HL-60 (cell line): Measurements from ENCODE around the gene DPCD.
"Not testable (repeated sequence)": the region's sequence is repeated elsewhere in the genome, so short reads cannot be mapped to it uniquely, and the experiment has no call there.

Experiments
- DNase-seq, 2 experiments: peaks; one replicate each; pipeline ENCODE4 v3.0.0-alpha.2; 2010 to 2020; ENCODE audit warnings: low read depth in 1 of 2, low spot score in 1 of 2
- H3K27ac ChIP-seq: fragments of 250-450 bp; sonication (Bioruptor Pico); replicated peaks from 2 replicates; pipeline ENCODE4 v1.5.1; 2020; ENCODE audit warnings: mild to moderate bottlenecking, moderate library complexity
- H3K27me3 ChIP-seq: fragments of 250-450 bp; sonication (Bioruptor Pico); 2 replicates; pipeline ENCODE4 v1.5.1; 2021; ENCODE audit warnings: mild to moderate bottlenecking, moderate library complexity; ENCODE audit not compliant: insufficient read depth, poor library complexity, severe bottlenecking
- H3K4me3 ChIP-seq: replicated peaks from 2 replicates; pipeline ENCODE4 v1.5.1; 2011; ENCODE audit warnings: mild to moderate bottlenecking, control low read depth, low read length; ENCODE audit not compliant: insufficient read depth
- CTCF ChIP-seq: IDR thresholded peaks from one replicate; pipeline ENCODE4 v1.5.1; 2011; ENCODE audit warnings: low read length, control low read depth, inconsistent platforms; ENCODE audit not compliant: insufficient read depth
- GABPA ChIP-seq: IDR thresholded peaks from 2 replicates; pipeline ENCODE4 v1.6.1; 2012; ENCODE audit warnings: low read depth
- POLR2AphosphoS5 ChIP-seq: IDR thresholded peaks from 2 replicates; pipeline ENCODE4 v1.6.1; 2012; ENCODE audit warnings: low read depth
- REST ChIP-seq: IDR thresholded peaks from 2 replicates; pipeline ENCODE4 v1.6.1; 2012; ENCODE audit warnings: low read depth; ENCODE audit not compliant: insufficient replicate concordance
- SPI1 ChIP-seq: IDR thresholded peaks from 2 replicates; pipeline ENCODE4 v1.6.1; 2012; ENCODE audit warnings: low read depth, mild to moderate bottlenecking, borderline replicate concordance

Gene DPCD

GRCh38 chr10:101629837-101630632, 41.9 kb downstream of the DPCD start:
- TF ChIP-seq POLR2AphosphoS5 (no peak), CTCF (no peak), REST (no peak), SPI1 (no peak), GABPA (no peak)
- Histone ChIP-seq H3K27me3 (no peaks in the 10 kb centered on the region), H3K27ac (no peak overlapping the region), H3K4me3 (no peak overlapping the region)
- no peak for DNase-seq

GRCh38 chr10:101630633-101630920, 42.5 kb downstream of the DPCD start:
- no peak overlapping the region for H3K4me3 ChIP-seq
- H3K27ac ChIP-seq: no peak overlapping the region
- TF ChIP-seq REST: no peak
- TF ChIP-seq GABPA: no peak
- no peak for TF ChIP-seq SPI1
- TF ChIP-seq POLR2AphosphoS5: no peak
- no peak for TF ChIP-seq CTCF
- no peak for DNase-seq
- H3K27me3 ChIP-seq: no peaks in the 10 kb centered on the region

GRCh38 chr10:101631821-101632475, 43.8 kb downstream of the DPCD start:
- no peak for TF ChIP-seq CTCF
- no peak for TF ChIP-seq SPI1
- no peak for TF ChIP-seq POLR2AphosphoS5
- TF ChIP-seq GABPA: no peak
- no peak for TF ChIP-seq REST

DNA sequence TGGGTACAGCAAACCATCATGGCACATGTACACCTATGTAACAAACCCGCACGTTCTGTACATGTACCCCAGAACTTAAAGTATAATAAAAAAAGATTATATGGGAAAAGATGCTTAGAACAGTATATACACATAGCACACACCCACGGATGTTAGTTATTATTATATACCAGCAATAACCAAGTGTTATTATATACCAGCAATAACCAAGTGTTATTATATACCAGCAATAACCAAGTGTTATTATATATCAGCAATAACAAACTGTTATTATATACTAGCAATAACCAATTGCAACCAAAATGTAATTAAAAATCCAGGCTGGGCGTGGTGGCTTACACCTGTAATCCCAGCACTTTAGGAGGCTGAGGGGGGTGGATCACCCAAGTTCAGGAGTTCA, 45.4 kb downstream of the DPCD start:
- not testable (repeated sequence) for H3K27ac ChIP-seq, H3K27me3 ChIP-seq, DNase-seq, H3K4me3 ChIP-seq

More at GRCh38 chr10:101631821-101632475, 43.8 kb downstream of the DPCD start:
- Histone ChIP-seq H3K27ac (no peak overlapping the region), H3K27me3 (no peaks in the 10 kb centered on the region), H3K4me3 (no peak overlapping the region)
- no peak for DNase-seq
